GM18520 (cell line): ENCODE results near the gene NKX1-1.
"Not testable (repeated sequence)": the region's sequence is repeated elsewhere in the genome, so short reads cannot be mapped to it uniquely, and the experiment has no call there.

Experiments used
- ATAC-seq: cut with Tn5 transposase; IDR thresholded peaks from one replicate; pipeline ENCODE4 v1.9.1; 2021; ENCODE audit not compliant: unreplicated experiment

The NKX1-1 gene

GRCh38 chr4:1406394-1406980 lies at the start of gene NKX1-1:
TSS of gene NKX1-1 (minus strand) at chr4:1406442. CDS start at chr4:1406442, 0 bp downstream.
- ATAC-seq, result no peak

DNA sequence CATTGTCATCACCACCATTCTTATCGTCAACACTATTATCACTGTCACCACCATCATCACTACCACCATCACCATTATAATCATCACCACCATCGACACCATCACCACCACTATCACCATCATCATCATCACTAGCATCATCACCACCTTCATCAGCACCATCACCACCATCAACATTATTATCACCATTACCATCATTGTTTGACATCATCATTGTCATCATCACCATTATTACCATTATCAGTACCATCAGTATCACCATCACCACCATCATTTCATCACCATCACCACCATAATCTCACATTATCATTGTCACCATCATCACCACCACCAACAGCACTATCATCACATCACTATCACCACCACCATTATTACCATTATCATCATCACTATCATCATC lies 47.5 kb upstream of the NKX1-1 start:
- no peak for ATAC-seq

DNA sequence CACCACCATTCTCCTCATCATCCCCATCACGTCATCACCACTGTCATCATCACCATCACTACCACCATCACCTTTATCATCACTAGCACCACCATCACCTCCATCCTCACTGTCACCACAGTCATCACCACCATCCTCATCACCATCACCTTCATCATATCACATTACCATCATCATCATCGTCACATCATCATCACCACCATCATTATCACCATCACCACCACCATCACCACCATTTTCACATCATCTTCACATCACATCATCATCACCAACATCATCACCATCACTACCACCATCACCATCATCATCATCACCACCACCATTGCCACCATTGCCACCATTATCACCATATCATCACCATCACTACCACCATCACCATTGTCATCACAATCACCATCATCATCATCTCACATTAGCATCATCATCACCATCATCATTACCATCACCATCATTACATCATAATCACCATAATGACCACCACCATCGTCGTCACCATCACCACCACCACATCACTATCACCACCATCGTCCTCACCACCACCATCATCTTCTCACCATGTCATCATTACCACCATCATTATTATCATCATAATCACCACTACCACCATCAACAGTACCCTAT lies 46.3 kb upstream of the NKX1-1 start:
- ATAC-seq, result no peak

GRCh38 chr4:1451752-1452122 lies 45.5 kb upstream of the NKX1-1 start:
- ATAC-seq, result no peak

- ATAC-seq, result no peak
These were observed 45.0 kb upstream of the NKX1-1 start for GRCh38 chr4:1451106-1451751.

- no peak for ATAC-seq
These were observed 43.8 kb upstream of the NKX1-1 start for GRCh38 chr4:1449833-1450741.

GRCh38 chr4:1449475-1449832 lies 43.2 kb upstream of the NKX1-1 start:
- no peak for ATAC-seq

DNA sequence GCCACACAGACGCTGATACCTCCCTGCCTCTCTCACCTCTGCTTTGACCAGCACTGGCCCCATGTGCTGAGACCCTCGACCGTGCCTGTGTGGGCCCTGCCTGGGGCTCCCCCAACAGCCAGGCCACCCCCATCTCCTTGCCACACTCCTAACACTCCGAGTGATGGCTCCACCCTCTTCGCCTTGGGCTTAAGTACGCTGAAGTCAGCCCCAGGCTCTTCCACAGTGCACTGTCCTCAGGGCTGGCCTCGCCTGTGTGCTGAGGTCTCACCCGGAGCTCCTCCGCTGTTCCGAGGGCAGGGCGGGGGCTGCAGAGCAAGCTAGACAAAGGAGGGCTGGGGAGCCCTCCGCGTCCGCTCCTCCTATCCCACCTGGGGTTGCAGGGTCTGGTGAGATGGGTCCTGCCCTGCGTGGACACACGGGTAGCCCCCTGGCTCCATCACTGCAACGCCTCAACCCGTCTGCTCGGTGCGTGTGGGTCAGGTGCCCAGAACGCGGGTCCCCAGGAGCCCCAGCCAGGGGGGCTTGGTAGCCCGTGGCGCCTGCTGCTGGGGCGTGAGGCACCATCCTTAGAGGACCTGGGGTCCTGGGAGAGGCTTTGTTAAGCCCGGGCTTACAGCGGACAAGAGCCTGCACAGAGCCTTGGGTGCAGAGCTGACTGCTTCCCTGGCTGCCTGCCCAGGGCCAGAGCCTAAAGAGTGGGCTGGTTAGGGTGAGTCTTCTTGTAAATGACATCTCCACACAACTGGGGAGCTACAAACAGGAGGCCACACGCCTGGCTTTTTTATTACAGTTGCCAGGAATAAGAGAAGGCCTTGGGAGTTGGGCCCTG lies 42.6 kb upstream of the NKX1-1 start:
- no peak for ATAC-seq

GRCh38 chr4:1447676-1448588 lies 41.7 kb upstream of the NKX1-1 start:
- ATAC-seq, result no peak

DNA sequence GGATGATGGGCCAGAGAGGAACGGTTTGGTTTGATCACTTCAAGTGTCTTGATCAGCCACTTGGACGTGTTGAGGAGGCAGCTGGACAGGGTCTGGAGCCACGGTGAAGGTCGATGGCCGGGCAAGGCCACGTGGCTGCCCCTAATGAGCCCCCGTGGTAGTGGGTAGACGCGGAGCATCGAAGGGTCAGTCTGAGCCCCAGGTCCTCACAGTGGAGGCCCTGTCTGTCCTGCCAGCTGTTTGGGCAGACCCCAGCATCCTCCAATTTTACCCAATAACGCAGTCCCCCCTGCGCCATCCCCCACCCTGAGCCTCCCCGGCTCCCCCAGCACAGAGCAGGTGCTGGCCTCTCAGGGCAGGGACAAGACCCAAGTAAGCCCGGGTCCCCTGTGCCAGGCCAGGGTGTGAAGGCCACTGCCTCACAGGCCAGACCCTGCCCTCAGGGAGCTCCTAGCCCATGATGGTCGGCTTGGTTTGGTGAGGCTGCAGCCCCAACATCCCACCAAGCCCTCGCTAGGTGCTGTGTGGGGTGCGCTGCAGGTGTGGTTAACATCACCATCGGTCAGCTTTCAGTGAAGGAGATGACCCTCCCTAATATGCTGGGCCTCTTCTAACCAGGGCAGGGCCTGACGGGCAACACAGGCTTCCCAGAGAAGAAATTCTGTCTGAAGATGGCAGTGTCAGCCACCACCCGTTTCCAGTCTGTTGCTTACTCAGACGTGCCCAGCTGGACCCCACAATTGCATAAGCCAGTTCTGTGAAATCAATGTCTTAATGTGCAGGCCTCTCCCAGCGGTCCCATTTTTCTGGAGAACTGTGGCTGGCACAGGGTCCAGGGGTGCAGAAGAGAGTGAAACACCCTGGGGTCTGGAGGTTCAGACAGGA lies 40.5 kb upstream of the NKX1-1 start:
- ATAC-seq, result no peak

GRCh38 chr4:1445716-1446445 lies 39.6 kb upstream of the NKX1-1 start:
- ATAC-seq, result no peak

DNA sequence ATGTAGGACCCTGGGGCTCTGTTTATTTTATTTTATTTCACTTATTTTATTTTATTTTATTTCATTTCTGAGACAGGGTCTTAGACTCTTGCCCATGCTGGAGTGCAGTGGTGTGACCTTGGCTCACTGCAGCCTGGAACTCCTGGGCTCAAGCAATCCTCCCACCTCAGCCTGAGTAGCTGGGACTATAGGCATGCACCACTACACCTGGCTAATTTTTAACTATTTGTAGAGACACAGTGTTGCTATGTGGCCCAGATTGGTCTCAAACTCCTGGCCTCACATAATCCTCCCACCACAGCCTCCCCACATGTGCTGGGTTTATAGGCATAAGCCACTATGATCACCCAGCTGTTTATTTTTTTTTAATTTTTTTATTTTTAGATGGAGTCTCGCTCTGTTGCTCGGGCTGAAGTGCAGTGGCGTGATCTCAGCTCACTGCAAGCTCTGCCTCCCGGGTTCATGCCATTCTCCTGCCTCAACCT lies 37.5 kb upstream of the NKX1-1 start:
- ATAC-seq, result not testable (repeated sequence)

- no peak for ATAC-seq
These were observed 20.8 kb upstream of the NKX1-1 start for GRCh38 chr4:1427010-1427409.

- ATAC-seq, result no peak
These were observed 15.4 kb upstream of the NKX1-1 start for GRCh38 chr4:1421657-1422056.

DNA sequence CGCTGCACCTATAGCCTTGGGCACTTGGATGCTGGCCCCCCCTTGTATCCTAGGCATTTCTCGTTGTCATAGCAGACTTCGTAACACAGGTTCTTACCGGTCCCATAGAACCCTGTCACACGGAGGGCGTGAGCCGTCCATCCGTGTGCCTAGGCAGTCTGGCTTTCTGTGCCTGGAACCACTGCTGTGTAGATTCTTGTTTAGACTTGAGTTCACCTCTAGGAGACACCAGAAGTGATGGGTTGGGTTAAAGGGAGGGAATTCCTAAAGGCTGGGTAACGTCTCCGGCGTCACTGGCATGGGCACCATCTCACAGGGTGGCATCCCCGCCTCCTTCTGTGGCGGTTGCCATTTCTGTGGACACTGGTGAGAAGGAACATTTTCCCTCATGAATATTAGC lies 13.5 kb upstream of the NKX1-1 start:
- no peak for ATAC-seq

- ATAC-seq, result no peak
These were observed 12.4 kb upstream of the NKX1-1 start for GRCh38 chr4:1418494-1419285.
